Dermis microvascular lymphatic vessel endothelial cell (primary cell): ENCODE results near the gene ZNF718. TPM values are rescaled to one million over a fixed set of nuclear protein-coding genes. Genes with fewer than 3 reads are reported as not detected.
"Not testable (repeated sequence)": the region's sequence is repeated elsewhere in the genome, so short reads cannot be mapped to it uniquely, and the experiment has no call there.

Experiments
- DNase-seq, 2 donors: peaks; one replicate each; pipeline versions ENCODE4 v3.0.0 to v3.0.0-alpha.2; 2010; ENCODE audit warnings: low read depth in 2 of 2
- total RNA-seq: library from RNA; depleted of rRNA; stranded (reverse); fragments of >200 nt; gene quantifications from 2 replicates; pipeline ENCODE4 v1.2.1, GENCODE V29; 2014

Gene ZNF718
- total RNA-seq, 1 donor from 2014 or later, result 3.9 TPM

DNA sequence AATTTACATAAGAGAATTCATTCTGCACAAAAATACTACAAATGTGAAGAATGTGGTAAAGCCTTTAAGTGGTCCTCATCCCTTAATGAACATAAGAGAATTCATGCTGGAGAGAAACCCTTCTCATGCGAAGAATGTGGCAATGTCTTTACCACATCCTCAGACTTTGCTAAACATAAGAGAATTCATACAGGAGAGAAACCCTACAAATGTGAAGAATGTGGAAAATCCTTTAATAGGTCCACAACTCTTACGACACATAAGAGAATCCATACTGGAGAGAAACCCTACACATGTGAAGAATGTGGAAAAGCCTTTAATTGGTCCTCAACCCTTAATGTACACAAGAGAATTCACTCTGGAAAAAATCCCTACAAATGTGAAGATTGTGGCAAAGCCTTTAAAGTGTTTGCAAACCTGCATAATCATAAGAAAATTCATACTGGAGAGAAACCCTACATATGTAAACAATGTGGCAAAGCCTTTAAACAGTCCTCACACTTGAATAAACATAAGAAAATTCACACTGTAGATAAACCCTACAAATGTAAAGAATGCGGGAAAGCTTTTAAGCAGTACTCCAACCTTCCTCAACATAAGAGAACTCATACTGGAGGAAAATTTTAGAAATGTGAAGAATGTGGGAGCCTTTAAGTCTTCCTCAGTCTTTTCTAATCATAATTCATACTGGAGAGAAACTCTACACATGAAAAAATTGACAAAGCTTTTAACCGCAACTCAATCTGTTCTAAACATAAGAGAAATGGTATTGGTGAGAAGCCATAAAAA, 37.4 kb downstream of the ZNF718 start:
- DNase-seq, result no peak

DNA sequence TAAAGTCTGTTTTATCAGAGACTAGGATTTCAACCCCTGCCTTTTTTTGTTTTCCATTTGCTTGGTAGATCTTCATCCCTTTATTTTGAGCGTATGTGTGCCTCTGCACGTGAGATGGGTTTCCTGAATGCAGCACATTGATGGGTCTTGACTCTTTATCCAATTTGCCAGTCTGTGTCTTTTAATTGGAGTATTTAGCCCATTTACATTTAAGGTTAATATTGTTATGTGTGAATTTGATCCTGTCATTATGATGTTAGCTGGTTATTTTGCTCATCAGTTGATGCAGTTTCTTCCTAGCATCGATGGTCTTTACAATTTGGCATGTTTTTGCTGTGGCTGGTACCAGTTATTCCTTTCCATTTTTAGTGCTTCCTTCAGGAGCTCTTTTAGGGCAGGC, 45.3 kb downstream of the ZNF718 start:
- DNase-seq, result not testable (repeated sequence)

DNA sequence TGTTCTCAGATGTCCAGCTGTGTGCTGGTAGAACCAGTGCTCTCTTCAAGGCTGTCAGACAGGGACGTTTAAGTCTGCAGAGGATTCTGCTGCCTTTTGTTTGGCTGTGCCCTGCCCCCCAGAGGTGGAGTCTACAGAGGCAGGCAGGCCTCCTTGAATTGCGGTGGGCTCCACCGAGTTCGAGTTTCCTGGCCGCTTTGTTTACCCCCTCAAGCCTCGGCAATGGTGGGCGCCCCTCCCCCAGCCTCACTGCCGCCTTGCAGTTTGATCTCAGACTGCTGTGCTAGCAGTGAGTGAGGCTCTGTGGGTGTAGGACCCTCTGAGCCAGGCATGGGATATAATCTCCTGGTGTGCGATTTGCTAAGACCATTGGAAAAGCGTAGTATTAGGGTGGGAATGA, 47.0 kb downstream of the ZNF718 start:
- not testable (repeated sequence) for DNase-seq

DNA sequence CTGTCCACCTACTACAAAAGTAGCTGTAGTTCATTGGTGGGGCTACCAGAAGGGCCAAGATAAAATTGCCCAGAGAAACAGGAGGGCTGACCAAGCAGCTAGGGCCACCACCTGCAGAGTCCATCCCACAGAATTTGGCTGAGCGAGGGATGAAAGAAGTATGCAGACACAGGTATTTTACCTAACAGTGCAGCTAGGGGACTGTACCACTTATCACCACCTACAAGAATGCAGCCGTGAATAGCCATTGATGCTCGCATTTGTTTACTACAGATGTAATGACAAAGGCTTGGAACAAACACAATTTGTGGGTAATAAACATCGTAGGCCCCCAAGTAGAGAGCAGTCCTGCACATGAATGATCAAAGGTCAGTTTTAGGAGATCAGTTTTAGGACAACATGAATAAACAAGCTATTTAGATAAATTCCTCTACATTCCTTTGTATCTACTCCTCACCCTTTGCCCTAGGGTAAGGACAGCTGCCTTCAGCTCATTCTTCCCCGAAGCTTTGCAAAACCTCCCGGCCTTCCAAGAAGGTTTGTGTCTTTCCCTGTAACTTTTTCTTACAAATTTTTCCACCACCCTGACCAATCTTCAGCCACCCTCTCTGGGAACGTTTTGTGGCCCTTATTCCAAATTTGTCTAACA, 49.5 kb downstream of the ZNF718 start:
- no peak for DNase-seq

DNA sequence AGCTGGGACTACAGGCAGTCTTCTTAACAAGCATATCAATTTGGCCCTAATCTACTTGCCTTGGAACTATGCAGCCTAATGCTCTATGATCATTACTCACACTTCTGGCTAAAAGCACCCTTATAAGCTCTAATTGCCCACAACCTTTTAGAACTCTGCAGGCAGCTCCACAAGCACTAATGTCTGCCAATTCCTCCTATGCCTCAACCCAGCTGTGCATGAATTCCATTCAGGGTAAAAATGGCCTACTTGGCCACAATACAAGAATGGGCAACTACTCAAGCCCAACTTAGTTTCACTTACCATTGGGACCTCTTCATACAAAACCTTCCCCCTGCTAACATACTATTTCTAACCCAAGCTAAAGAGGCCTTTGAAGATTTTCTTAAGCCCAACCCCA, 51.7 kb downstream of the ZNF718 start:
- no peak for DNase-seq

DNA sequence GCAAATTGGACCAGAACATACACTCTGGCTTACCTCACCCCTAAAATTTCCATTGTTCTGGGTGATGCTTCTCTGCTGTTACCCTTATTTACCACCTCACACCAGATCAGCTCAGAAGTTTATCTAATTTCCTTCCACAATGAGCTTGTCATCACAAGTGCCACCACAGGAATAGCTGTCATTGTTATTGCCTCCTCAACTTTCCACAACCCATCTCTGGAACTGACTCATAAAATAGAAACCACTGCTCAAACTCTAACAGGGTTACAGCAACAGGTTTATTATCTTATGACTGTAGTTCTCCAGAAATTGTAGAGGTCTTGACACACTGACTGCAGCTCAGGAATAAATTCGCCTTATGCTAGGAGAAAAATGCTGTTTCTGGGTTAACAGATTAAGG, 52.7 kb downstream of the ZNF718 start:
- no peak for DNase-seq

DNA sequence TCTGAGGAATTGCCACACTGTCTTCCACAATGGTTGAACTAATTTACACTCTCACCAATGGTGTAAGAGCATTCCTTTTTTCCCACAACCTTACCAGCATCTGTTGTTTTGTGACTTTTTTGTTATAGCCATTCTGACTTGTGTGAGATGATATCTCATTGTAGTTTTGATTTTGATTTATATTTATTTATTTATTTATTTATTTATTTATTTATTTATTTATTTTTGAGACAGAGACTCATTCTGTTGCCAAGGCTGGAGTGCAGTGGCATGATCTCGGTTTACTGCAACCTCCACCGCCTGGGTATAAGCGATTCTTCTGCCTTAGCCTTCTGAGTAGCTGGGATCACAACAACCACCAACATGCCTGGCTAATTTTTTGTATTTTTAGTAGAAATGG, 57.9 kb downstream of the ZNF718 start:
- DNase-seq, result not testable (repeated sequence)

DNA sequence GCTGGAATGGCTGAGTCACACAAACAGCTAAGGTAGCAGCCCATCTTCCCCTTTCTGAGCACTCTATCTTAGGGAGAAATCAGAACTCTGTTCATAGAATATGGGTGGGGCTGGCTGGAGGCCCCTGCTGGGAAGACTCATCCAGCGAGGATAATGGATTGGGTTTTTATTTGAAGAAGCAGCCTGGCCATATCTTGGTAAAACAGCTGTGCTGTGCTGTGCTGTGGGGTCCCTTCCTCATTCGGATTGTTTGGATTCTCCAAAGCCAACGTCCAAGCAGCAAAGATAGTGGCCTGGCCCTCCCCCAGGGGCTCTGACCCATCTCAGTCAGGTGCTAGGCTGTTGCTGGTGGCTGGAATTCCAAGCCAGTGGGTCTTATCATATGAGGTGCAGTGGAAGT, 63.8 kb downstream of the ZNF718 start:
- no peak for DNase-seq

DNA sequence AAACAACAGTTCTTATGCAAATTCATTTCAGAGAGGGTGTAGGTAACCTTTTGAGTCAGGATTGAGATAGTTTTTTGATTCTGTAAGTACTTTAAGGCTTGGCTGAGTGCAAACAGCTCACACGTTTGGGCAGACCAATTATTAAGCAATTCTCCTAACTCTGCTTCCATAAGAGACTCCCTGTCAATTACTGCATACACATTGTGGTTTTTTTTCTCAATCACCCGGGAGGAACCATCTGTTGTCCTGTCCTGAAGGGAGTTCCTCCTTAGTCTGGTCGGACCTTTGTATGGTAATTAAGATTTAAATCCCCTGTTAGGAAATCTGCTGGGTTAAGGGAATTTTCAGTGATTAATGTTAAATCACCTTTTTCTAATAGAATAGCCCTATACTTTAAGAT, 70.9 kb downstream of the ZNF718 start:
- DNase-seq, result not testable (repeated sequence)

DNA sequence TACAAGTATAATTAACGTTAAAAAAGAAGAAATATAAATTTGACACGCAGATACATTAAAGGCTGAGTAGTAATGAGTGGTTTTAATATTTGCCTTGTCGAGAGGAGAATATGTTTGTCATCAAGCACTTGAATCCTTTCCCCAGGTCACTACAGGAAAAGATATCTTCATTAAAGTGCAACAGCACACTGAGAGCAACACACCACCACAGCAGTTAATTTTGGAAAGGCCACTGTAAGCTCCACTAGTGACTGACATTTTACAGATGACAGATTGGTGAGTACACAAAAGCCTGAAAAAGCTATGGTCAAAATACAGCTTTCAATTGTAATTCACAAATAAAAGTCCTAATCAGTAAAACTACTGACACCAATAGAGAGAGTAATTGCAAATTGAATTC, 76.6 kb downstream of the ZNF718 start:
- DNase-seq, result no peak

DNA sequence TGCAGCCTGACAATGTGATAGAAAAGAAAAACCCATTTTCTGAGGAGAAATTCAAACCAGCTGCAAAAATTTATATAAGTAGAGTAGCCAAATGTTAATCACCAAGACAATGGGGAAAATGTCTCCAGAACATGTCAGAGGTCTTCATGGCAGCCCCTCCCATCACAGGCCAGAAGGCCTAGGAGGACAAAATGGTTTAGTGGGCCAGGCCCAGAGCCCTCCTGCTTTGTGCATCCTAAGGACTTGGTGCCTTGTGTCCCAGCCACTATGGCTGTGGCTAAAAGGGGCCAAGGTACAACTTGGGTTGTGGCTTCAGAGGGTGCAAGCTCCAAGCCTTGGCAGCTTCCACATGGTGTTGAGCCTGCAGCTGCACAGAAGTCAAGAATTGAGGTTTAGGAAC, 78.5 kb downstream of the ZNF718 start:
- not testable (repeated sequence) for DNase-seq

DNA sequence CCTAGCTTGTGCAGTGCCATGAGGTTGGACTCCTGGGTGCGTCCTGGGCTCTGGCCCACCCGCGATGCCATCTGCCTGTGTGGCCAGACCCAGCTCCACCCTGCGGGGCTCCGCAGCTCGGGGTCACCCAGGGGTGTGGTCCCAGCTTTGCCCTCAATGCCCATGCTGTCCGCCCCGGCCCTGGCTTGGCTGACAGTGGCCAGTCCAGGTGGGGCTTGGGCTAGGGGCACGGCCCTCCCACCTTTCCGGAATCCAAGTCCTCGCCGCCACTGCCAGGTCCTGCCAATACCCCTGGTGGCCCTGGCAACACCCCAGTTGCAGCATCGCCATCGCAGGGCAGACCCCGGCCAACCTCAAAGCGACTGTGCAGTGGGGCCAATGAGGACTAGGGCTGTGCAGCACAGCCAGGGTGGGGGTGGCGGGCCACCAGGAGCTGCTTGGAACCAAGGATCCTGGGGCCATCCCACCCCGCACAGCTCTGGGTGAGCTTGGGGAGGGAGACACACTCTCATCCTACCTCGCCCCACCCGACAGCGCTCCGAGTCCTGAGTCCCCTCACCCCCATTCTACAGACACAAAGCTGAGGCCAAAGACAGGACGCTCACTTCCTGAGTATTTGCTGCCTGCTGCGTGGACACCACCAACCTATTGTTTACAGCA, 80.9 kb downstream of the ZNF718 start:
- no peak for DNase-seq

DNA sequence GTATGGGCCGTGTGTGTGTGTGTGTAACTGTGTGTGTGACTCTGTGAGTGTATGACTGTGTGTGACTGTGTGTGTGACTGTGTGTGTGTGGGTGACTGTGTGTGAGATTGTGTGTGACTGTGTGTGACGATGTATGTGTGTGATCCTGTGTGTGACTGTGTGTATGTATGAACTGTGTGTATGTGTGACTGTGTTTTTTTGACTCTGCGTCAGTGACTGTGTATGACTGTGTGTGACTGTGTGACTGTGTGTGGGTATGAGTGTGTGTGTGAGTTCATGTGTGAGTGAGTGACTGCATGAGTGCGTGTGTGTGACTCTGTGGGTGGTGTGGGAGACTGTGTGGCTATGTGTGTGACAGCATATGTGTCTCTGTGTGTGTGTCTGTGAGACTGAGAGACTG, 81.8 kb downstream of the ZNF718 start:
- DNase-seq, result no peak

DNA sequence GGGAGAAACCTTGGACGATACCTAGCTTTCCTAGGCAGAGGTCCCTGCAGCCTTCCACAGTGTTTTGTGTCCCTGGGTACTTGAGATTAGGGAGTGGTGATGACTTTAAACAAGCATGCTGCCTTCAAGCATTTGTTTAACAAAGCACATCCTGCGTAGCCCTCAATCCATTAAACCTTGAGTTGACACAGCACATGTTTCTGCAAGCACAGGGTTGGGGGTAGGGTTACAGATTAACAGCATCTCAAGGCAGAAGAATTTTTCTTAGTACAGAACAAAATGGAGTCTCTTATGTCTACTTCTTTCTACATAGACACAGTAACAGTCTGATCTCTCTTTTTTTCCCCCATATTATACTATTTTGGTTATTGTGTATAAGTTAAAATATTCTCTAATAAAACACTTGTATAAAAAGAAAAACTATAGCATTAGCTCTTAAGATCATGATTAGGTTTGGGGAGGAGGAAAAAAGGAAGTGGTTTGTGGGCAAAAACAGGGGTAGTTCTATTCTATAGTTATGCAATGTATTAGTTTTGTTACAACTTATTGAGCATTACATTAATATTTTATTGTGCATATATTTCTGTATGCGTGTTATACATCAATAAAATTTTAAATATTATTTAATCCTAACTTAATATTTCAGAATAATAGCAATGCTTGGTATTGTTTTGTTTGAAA, 84.3 kb downstream of the ZNF718 start:
- DNase-seq, result not testable (repeated sequence)

DNA sequence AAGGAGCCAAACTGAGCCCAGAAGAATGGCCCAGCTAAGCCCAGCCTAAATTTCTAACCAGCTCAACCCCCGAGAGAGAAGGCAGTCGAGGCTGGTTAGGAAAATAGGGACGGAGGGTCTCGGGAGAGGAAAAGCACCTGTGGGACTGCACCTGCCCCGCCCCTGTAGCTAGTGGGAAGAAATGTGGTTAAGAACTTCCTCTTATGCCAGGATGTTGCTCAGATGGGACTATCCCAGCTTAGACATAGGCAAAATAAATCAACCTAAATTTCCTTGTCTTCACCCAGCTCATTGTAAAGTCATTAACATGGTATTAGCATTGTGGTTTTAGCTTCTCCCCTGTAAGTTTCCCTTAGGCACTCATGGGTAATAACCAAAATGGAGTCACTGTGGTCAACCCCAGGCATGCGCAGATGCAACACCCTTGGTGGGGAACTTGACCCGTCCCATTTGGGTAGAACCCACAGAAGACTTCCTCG, 86.8 kb downstream of the ZNF718 start:
- DNase-seq, result no peak

DNA sequence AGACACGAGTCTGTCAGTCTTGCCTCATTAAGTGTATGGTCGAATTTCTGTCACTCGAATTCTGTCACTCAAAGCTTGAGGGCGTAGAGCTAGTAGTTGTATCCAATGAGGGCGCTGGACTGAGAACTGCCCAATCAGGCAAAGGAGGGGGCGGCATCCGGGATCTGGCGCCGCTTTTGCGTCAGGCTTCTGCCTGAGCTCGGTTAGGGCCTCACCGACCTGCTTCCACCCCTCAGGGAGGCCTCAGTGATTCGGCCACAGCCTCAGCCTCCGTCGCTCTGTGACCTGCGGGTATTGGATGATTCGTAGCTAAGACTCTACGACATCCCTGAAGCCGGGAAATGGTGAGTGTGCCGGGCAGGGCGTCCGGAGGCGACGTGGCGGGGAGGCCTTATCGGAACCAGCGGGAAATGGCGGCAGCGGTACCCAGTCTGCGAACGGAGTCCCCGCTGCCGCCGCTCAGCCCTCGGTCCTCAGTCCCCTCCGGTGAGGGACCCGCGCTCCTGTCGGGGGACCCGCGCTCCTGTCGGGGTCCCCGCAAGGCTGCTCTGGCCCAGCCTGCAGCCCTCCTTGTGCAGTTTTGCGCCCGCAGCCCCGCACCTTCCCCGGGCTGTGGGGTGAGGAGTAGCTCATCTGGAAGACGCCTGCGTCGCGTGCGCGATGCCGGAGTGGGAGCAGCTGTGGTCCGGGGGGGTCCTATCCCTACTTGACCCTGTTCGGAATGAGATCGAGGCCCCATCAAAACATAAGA, 88.3 kb downstream of the ZNF718 start:
- DNase-seq, result peak; percentile 81 to 95

DNA sequence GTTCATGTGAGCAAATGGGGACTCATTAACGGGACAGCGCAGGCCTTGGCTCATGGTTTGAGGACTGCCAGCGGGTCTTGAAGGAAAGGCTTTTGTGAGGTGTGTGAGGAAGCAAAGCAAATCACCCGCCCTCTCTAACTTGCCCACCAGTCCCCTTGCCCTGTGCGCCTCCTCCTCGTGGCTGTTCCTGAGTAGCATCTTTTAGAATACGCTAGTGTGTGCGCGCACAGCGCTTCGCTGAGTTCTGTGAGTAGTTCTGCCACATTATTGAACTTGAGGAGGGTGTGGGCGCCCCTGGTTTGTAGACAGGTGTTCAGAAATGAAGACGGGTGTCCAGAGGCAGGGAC, 88.9 kb downstream of the ZNF718 start:
- peak in 1 of 2 donors; percentile 37 for DNase-seq
